Heart left ventricle (tissue), 13 donors: ENCODE measurements around the gene PLIN4.

ENCODE experiments used
- POLR2A ChIP-seq, 2 donors: fragments of 450-650 bp; IDR thresholded peaks; one replicate each; pipeline ENCODE4 v1.6.1; 2017; ENCODE audit warnings: antibody characterized with exemption in 2 of 2, mild to moderate bottlenecking in 2 of 2, moderate library complexity in 2 of 2
- TF ChIP-seq, protein P1 (sequence below), 12 donors: fragments of 200-600 bp; sonication (generic) in 4 of 12; IDR thresholded peaks; one replicate each; pipeline versions ENCODE4 v1.5.0 to v1.8.0; 2018 to 2022; ENCODE audit warnings: antibody characterized with exemption in 12 of 12, mild to moderate bottlenecking in 5 of 12
- donor health status: ischemic (EF 13 %, LVEDD 7.1; RV severe dilation, severe dysfunction).
- donor health status: DM: no; HTN: yes; CAD: no.
- donor health status: DM: no; HTN: no; CAD: no.
- donor health status: ischemic (EF 25% LVEDD 6.9; RV normal size, moderate dysfunction).
- donor health status: ischemic (EF 25% LVEDD 5.7; RV mildly dilated, moderate dysfunction).
- donor health status: ischemic (EF 35%, LVEDD 5.7; RV mildly dilated, moderate dysfunction).
- donor health status: nonischemic (EF 11% LVEDD 7.7; RV severe dilation, severe dysfunction).
- donor health status: DM: yes; HTN: yes; CAD: no.
- donor health status: PGD.
- donor health status: ischemic (EF 29% LVEDD 5.4; RV normal size, mild dysfunction).
- donor health status: nonischemic (EF 23%, LVEDD 6.1; RV moderate dilation, normal function).

DNA sequence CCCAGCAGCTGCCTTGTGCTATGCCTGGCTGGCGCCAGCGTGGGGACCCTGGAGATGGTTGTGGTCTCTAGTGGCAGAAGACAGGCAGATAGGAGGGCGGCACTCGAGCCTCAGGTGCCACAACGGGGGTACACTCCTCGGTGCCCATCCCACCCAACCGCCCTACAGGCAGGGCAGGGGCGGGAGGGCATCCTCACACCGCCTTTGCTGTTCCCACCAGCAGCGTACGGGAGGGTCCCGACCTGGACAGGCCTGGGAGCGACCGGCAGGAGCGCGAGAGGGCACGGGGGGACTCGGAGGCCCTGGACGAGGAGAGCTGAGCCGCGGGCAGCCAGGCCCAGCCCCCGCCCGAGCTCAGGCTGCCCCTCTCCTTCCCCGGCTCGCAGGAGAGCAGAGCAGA is 16.6 kb downstream of the PLIN4 start:
- TF ChIP-seq, protein P1, sequence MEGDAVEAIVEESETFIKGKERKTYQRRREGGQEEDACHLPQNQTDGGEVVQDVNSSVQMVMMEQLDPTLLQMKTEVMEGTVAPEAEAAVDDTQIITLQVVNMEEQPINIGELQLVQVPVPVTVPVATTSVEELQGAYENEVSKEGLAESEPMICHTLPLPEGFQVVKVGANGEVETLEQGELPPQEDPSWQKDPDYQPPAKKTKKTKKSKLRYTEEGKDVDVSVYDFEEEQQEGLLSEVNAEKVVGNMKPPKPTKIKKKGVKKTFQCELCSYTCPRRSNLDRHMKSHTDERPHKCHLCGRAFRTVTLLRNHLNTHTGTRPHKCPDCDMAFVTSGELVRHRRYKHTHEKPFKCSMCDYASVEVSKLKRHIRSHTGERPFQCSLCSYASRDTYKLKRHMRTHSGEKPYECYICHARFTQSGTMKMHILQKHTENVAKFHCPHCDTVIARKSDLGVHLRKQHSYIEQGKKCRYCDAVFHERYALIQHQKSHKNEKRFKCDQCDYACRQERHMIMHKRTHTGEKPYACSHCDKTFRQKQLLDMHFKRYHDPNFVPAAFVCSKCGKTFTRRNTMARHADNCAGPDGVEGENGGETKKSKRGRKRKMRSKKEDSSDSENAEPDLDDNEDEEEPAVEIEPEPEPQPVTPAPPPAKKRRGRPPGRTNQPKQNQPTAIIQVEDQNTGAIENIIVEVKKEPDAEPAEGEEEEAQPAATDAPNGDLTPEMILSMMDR (IDR thresholded peaks at IDR 0.05), result no peak
- TF ChIP-seq POLR2A (IDR thresholded peaks at IDR 0.05), result no peak
